Lower lobe of right lung (tissue), 2 donors: ENCODE data around the gene HSP90AB1. TPM values are rescaled to one million over a fixed set of nuclear protein-coding genes. Genes with fewer than 3 reads are reported as not detected.

Experiments used
- ATAC-seq, 2 donors: fragments of 200-7000 bp; cut with Tn5 transposase; one replicate each; pipeline ENCODE4 v1.9.1; 2020 to 2022; ENCODE audit warnings: mild to moderate bottlenecking in 2 of 2, moderate library complexity in 2 of 2
- DNase-seq: peaks from one replicate; pipeline ENCODE4 v3.0.0-alpha.2; 2020
- H3K27ac ChIP-seq: fragments of 200-600 bp; one replicate; pipeline ENCODE4 v1.8.0; 2022
- H3K27me3 ChIP-seq: fragments of 200-600 bp; one replicate; pipeline ENCODE4 v1.8.0; 2022; ENCODE audit warnings: low read depth
- H3K36me3 ChIP-seq: fragments of 200-600 bp; one replicate; pipeline ENCODE4 v1.8.0; 2022; ENCODE audit warnings: mild to moderate bottlenecking
- H3K4me1 ChIP-seq: fragments of 200-600 bp; one replicate; pipeline ENCODE4 v1.8.0; 2022
- H3K4me3 ChIP-seq: fragments of 200-600 bp; one replicate; pipeline ENCODE4 v1.8.0; 2022; ENCODE audit warnings: mild to moderate bottlenecking
- H3K9me3 ChIP-seq: fragments of 200-600 bp; one replicate; pipeline ENCODE4 v1.8.0; 2022
- intact Hi-C: fragments of 100-400 bp; cut with DNase I; formaldehyde crosslinking; loops from one replicate; pipeline ENCODE4 v1.11.0; 2022
- total RNA-seq: library from RNA; stranded (reverse); fragmentation: NEBNext Ultra II Directional; extraction: Animal tissue kit (Norgen Biotek cat#: 25700); gene quantifications from one replicate; pipeline ENCODE4 v1.2.1, GENCODE V29; 2021
- TF ChIP-seq, protein P1 (sequence below): fragments of 200-600 bp; IDR thresholded peaks from one replicate; pipeline ENCODE4 v1.8.0; 2022; ENCODE audit warnings: antibody characterized with exemption, mild to moderate bottlenecking
- donor health status: DM: no; HTN: yes; CAD: no; lungs with severe emphysema.

Gene HSP90AB1
- total RNA-seq, 1 donor from 2014 or later = 680 TPM

DNA sequence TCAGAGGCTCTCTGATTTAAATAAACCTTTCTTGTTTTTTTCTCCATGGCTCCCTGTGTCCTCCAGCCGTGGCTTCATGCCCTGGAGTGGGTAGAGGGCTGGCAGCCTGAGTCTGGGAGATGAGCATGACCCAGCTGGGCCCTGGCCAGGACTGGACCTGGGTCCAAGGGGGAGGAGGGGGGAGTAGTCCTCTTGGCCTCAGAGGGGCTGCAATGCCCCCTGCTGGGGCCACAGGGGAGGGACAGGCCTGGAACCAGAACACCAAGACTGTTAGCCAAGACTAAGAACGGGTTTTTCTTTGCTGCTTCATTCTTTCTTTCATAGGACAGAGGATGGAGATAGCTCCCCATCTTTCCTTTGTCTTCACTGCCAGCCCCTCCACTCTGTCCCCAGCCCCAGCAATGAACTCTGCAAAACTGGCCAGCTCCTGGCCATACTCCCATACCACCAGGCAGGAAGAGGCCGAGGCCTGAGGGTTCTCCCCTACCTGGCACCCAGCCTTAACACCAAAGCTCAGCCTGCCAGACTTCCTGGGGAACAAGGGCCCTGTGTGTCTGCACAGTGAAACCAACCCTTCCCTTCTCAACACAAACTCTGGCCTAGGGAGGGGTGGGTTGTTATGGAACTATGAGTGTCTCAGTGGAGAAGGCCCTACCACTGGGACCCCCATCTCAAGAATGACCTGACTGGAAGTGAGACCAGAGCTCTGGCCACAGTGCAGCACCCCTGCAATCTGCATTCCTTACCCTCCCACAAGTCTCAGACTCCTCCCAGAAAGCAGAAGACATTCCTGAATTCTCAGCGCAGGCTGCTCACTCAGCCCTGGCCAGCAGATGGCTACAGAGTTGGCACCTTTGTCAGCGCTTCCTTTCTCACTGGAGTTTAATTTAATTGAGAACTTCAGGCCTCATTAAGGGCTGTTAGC lies 12.5 kb upstream of the HSP90AB1 start:
- intact Hi-C loops = loop anchor here (10.0 kb wide), 1 partner anchor 60 kb away; no protein-coding TSS in a partner anchor
- peak; percentile 61 for DNase-seq
- H3K4me1 ChIP-seq = peaks cover 43% of the 10 kb centered on the region

DNA sequence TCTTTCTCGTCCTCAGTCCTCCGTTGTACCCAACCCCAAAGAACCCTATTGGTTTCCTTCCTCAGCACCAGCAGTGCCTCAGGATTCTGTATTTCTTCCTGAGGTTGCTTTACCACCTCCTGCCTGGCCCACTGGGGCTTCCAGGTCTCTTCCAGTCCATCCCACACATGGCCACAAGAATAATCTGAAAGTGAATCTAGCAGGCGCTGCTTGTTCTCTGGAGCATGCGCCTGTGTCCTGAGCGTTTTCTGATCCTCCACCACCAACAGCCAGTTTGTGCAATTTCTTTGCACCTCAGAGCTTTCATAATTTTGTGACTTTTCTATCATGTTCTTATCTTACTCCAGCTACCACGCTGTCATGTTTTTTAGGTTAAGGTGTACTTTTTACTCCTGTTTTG lies 11.6 kb upstream of the HSP90AB1 start:
- peak overlapping the region; percentile 53 for H3K27ac ChIP-seq
- no peaks in the 10 kb centered on the region for H3K9me3 ChIP-seq
- ATAC-seq (no peak), DNase-seq (no peak)
- TF ChIP-seq, protein P1, sequence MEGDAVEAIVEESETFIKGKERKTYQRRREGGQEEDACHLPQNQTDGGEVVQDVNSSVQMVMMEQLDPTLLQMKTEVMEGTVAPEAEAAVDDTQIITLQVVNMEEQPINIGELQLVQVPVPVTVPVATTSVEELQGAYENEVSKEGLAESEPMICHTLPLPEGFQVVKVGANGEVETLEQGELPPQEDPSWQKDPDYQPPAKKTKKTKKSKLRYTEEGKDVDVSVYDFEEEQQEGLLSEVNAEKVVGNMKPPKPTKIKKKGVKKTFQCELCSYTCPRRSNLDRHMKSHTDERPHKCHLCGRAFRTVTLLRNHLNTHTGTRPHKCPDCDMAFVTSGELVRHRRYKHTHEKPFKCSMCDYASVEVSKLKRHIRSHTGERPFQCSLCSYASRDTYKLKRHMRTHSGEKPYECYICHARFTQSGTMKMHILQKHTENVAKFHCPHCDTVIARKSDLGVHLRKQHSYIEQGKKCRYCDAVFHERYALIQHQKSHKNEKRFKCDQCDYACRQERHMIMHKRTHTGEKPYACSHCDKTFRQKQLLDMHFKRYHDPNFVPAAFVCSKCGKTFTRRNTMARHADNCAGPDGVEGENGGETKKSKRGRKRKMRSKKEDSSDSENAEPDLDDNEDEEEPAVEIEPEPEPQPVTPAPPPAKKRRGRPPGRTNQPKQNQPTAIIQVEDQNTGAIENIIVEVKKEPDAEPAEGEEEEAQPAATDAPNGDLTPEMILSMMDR = no peak
- H3K36me3 ChIP-seq = peaks cover 29% of the 10 kb centered on the region
- H3K4me3 ChIP-seq = no peak overlapping the region
- peaks cover 43% of the 10 kb centered on the region for H3K4me1 ChIP-seq
- intact Hi-C loops = loop anchor here (10.0 kb wide), 1 partner anchor 60 kb away; no protein-coding TSS in a partner anchor
- H3K27me3 ChIP-seq = no peaks in the 10 kb centered on the region

More for the DNA sequence above, 12.5 kb upstream of the HSP90AB1 start:
- Histone ChIP-seq H3K4me3 (no peak overlapping the region), H3K27ac (peak overlapping the region; percentile 53), H3K9me3 (no peaks in the 10 kb centered on the region), H3K36me3 (peaks cover 38% of the 10 kb centered on the region), H3K27me3 (no peaks in the 10 kb centered on the region)
- ATAC-seq = peak; percentile 43 to 56
- TF ChIP-seq, protein P1 = peak; percentile 66

DNA sequence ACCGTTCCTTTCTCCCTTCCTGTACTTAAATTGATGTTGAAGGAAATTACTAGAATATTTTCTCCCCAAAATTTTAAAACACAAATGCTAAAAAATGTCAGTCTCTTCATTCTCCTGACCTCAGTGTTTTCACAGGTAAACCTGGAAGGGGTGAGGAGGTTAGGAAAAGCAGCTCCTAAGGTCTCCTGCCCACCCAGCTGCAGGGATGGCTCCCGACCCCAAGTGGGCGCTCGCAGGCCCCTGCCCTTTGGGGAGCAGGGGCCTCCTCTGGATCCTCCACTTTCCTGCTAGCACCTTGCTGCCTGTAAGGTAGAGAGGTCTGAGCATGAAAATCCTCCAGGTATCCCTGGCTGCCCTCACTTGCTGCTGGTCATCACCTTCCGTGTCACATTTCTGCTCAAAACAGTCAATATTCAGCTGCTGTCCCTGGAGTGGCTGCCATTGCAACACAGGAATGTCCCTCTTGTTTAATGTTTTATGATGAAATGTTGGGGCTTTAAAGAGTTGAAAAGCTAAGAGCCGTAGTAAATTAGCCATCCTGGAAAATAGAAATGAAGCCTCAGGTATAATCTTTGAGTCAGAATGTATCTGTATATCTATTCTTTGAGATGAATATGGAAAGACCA lies 10.9 kb upstream of the HSP90AB1 start:
- TF ChIP-seq, protein P1 = no peak
- Histone ChIP-seq H3K27ac (no peak overlapping the region), H3K27me3 (no peaks in the 10 kb centered on the region), H3K4me3 (no peak overlapping the region), H3K9me3 (no peaks in the 10 kb centered on the region), H3K36me3 (peaks cover 22% of the 10 kb centered on the region), H3K4me1 (peaks cover 43% of the 10 kb centered on the region)
- ATAC-seq (no peak), DNase-seq (peak; percentile 31)
- intact Hi-C loops = loop anchor here (10.0 kb wide), 1 partner anchor 61 kb away; no protein-coding TSS in a partner anchor

DNA sequence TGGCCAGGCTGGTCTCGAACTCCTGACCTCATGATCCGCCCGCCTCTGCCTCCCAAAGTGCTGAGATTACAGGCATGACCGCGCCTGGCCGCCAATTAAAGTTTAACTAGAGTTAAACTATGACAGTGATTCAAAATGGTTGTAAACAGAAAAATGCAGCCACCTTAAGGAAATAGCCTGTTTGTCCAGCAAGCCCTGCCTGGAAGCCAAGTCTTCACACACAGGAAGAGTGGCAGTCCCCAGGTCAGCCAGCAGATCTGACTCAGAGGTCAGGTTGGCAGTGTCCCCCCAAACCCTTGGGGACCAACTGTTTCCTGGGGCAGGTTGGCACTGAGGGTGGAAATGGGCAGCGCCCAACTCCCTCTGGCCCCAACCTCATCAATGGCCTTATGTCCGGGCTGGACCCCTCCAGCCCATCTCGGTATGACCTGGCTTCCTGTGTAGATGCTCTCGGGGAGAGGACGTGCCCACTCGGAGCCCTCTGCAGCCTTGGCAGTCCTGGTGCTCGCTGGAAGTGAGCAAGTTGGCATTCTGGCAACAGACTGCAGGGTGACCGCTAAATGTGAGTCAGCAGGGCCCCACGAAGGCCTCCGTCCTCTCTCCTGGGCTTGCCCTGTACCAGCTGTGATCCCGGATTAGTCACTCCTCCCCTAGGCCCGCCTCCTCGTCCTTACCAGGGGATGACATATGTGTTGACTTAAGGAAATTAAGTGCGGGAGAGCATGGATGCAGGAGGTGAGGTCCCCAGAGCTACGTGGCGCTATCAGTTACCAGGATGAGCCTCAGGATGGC lies 9.7 kb upstream of the HSP90AB1 start:
- peak overlapping the region; percentile 93 for H3K27ac ChIP-seq
- TF ChIP-seq, protein P1 = no peak
- H3K4me3 ChIP-seq = peak overlapping the region; percentile 66
- ATAC-seq (peak; percentile 95 to 97), DNase-seq (peak; percentile 93)
- peaks cover 10% of the 10 kb centered on the region for H3K36me3 ChIP-seq
- H3K4me1 ChIP-seq = peaks cover 43% of the 10 kb centered on the region
- H3K9me3 ChIP-seq = no peaks in the 10 kb centered on the region
- intact Hi-C loops = loop anchor here (10.0 kb wide), 1 partner anchor 62 kb away; no protein-coding TSS in a partner anchor
- no peaks in the 10 kb centered on the region for H3K27me3 ChIP-seq
